H1 (cell line): ENCODE measurements around the gene NIPAL3. TPM values are rescaled to one million over a fixed set of nuclear protein-coding genes. Genes with fewer than 3 reads are reported as not detected.
A peak's percentile ranks its signal among the peaks of the same experiment; 100 is the strongest.

Experiments
- CTCF ChIA-PET: fragments of 300-600 bp; sonication (Branson Sonifier 250); formaldehyde crosslinking; loops from one replicate; lab custom pipeline; 2021; ENCODE audit not compliant: partially characterized antibody; lab: Charles Lee
- POLR2A ChIA-PET: fragments of 300-600 bp; sonication (Branson Sonifier 250); formaldehyde crosslinking; loops from one replicate; lab custom pipeline; 2021; ENCODE audit warnings: inconsistent platforms; ENCODE audit not compliant: partially characterized antibody; lab: Charles Lee
- DNase-seq, 2 experiments: peaks; one replicate each; pipeline versions ENCODE4 v3.0.0 to v3.0.0-alpha.2; 2010 to 2022; ENCODE audit warnings: low spot score in 2 of 2, low read depth in 1 of 2, mixed read lengths in 1 of 2
- FAIRE-seq: peaks from 2 replicates; lab custom pipeline; 2011; peaks lifted over from hg19 to GRCh38; lab: Jason Lieb, UNC
- H2AFZ ChIP-seq: 2 replicates; pipeline ENCODE4 v1.8.1; 2012; ENCODE audit warnings: low read length, inconsistent platforms
- H2AK5ac ChIP-seq: 2 replicates; pipeline ENCODE4 v1.6.1; 2013; ENCODE audit warnings: low read depth, low read length
- H2BK120ac ChIP-seq: replicated peaks from 2 replicates; pipeline ENCODE3; 2013; ENCODE audit warnings: low read depth, low read length, inconsistent platforms
- H2BK12ac ChIP-seq: 2 replicates; pipeline ENCODE4 v1.6.1; 2013; ENCODE audit warnings: low read depth, low read length
- H2BK15ac ChIP-seq: 2 replicates; pipeline ENCODE4 v1.6.1; 2013; ENCODE audit warnings: low read length
- H2BK20ac ChIP-seq: 2 replicates; pipeline ENCODE4 v1.6.1; 2013; ENCODE audit warnings: low read length
- H2BK5ac ChIP-seq: 2 replicates; pipeline ENCODE4 v1.6.1; 2013; ENCODE audit warnings: low read depth, low read length
- H3K14ac ChIP-seq: 2 replicates; pipeline ENCODE4 v1.6.1; 2013; ENCODE audit warnings: inconsistent platforms; ENCODE audit not compliant: insufficient read length
- H3K18ac ChIP-seq: 2 replicates; pipeline ENCODE4 v1.6.1; 2013; ENCODE audit warnings: low read length; ENCODE audit errors: extremely low read depth
- H3K23ac ChIP-seq: 2 replicates; pipeline ENCODE4 v1.6.1; 2013; ENCODE audit warnings: inconsistent platforms; ENCODE audit not compliant: insufficient read length
- H3K23me2 ChIP-seq: 2 replicates; pipeline ENCODE4 v1.6.1; 2013; ENCODE audit warnings: low read depth, low read length
- H3K27ac ChIP-seq: 2 replicates; pipeline ENCODE4 v1.6.1; 2011; ENCODE audit warnings: low read depth, low read length, inconsistent platforms
- H3K27me3 ChIP-seq, 4 experiments: replicated peaks in 1 of 4; 1 replicate in 1 of 4; 2 replicates in 3 of 4; pipeline versions ENCODE4 v1.6.1 to v1.8.1; 2011 to 2013; ENCODE audit warnings: low read length in 3 of 4, mild to moderate bottlenecking in 3 of 4, inconsistent platforms in 2 of 4, mixed read lengths in 2 of 4, moderate library complexity in 1 of 4; ENCODE audit not compliant: control insufficient read depth in 3 of 4, insufficient read depth in 3 of 4; ENCODE audit errors: extremely low read depth in 1 of 4
- H3K36me3 ChIP-seq, 4 experiments: 2 replicates each; pipeline versions ENCODE4 v1.6.1 to v1.8.1; 2011 to 2013; ENCODE audit warnings: mild to moderate bottlenecking in 4 of 4, low read length in 3 of 4, moderate library complexity in 2 of 4, control low read depth in 1 of 4, inconsistent platforms in 1 of 4; ENCODE audit not compliant: insufficient read depth in 4 of 4, control insufficient read depth in 2 of 4
- H3K4ac ChIP-seq: replicated peaks from 2 replicates; pipeline ENCODE3; 2013; ENCODE audit warnings: low read length, low read depth, mixed read lengths, inconsistent platforms; ENCODE audit not compliant: insufficient read length
- H3K4me1 ChIP-seq, 4 experiments: replicated peaks in 1 of 4; 1 replicate in 1 of 4; 2 replicates in 3 of 4; pipeline versions ENCODE4 v1.6.1 to v1.8.1; 2011 to 2013; ENCODE audit warnings: low read length in 3 of 4, inconsistent platforms in 2 of 4, mixed read lengths in 1 of 4; ENCODE audit not compliant: insufficient read depth in 4 of 4, control insufficient read depth in 3 of 4
- H3K4me2 ChIP-seq, 2 experiments: 2 replicates each; pipeline versions ENCODE4 v1.6.1 to v1.8.1; 2011 to 2013; ENCODE audit warnings: low read depth in 2 of 2, low read length in 2 of 2, control low read depth in 1 of 2, inconsistent platforms in 1 of 2, mild to moderate bottlenecking in 1 of 2; ENCODE audit not compliant: insufficient read depth in 1 of 2
- H3K4me3 ChIP-seq, 4 experiments: fragments of 200-600, 300-600 bp in 1 of 4; sonication (generic), shearing (Covaris generic), sonication (Bioruptor Twin) in 1 of 4; 2 replicates each; pipeline versions ENCODE4 v1.5.1 to v1.8.1; 2011 to 2016; ENCODE audit warnings: low read length in 4 of 4, low read depth in 3 of 4, control low read depth in 2 of 4, inconsistent platforms in 2 of 4, mild to moderate bottlenecking in 2 of 4, mixed read lengths in 1 of 4, moderate library complexity in 1 of 4; ENCODE audit not compliant: insufficient read depth in 2 of 4; ENCODE audit errors: extremely low read depth in 1 of 4
- H3K56ac ChIP-seq: replicated peaks from 2 replicates; pipeline ENCODE3; 2013; ENCODE audit warnings: low read depth, mild to moderate bottlenecking, mixed read lengths, low read length, inconsistent platforms; ENCODE audit not compliant: insufficient read length
- H3K79me1 ChIP-seq: 2 replicates; pipeline ENCODE4 v1.6.1; 2013; ENCODE audit warnings: low read depth, low read length, control low read depth
- H3K79me2 ChIP-seq, 2 experiments: 2 replicates each; pipeline versions ENCODE4 v1.6.1 to v1.8.1; 2012 to 2013; ENCODE audit warnings: low read length in 2 of 2, mild to moderate bottlenecking in 2 of 2, inconsistent platforms in 1 of 2; ENCODE audit not compliant: insufficient read depth in 2 of 2, control insufficient read depth in 1 of 2
- H3K9ac ChIP-seq, 4 experiments: replicated peaks in 1 of 4; 1 replicate in 1 of 4; 2 replicates in 3 of 4; pipeline versions ENCODE4 v1.6.1 to v1.8.1; 2011 to 2013; ENCODE audit warnings: low read depth in 3 of 4, low read length in 3 of 4, control low read depth in 2 of 4, mild to moderate bottlenecking in 2 of 4, moderate library complexity in 2 of 4, inconsistent platforms in 1 of 4; ENCODE audit errors: extremely low read depth in 1 of 4
- H3K9me3 ChIP-seq, 2 experiments: 2 replicates each; pipeline versions ENCODE4 v1.6.1 to v1.8.1; 2012 to 2013; ENCODE audit warnings: mild to moderate bottlenecking in 2 of 2, moderate library complexity in 2 of 2, control low read depth in 1 of 2, inconsistent platforms in 1 of 2, low read depth in 1 of 2, low read length in 1 of 2, mixed read lengths in 1 of 2; ENCODE audit not compliant: insufficient read depth in 2 of 2
- H4K20me1 ChIP-seq, 2 experiments: replicated peaks in 1 of 2; 2 replicates each; pipeline versions ENCODE3 to v1.8.1; 2011 to 2013; ENCODE audit warnings: inconsistent platforms in 2 of 2, low read length in 2 of 2, mild to moderate bottlenecking in 1 of 2; ENCODE audit not compliant: insufficient read depth in 2 of 2, control insufficient read depth in 1 of 2
- H4K5ac ChIP-seq: 2 replicates; pipeline ENCODE4 v1.6.1; 2013; ENCODE audit warnings: low read length, low read depth, mixed read lengths, inconsistent platforms; ENCODE audit not compliant: insufficient read length
- H4K8ac ChIP-seq: 2 replicates; pipeline ENCODE4 v1.8.0; 2013; ENCODE audit warnings: mild to moderate bottlenecking, moderate library complexity, low read length, inconsistent platforms; ENCODE audit not compliant: insufficient read depth; ENCODE audit errors: extremely low read depth
- H4K91ac ChIP-seq: replicated peaks from 2 replicates; pipeline ENCODE3; 2013; ENCODE audit warnings: low read length, mixed read lengths, inconsistent platforms; ENCODE audit not compliant: insufficient read length
- RAD21 ChIP-seq, 2 experiments: IDR thresholded peaks in 1 of 2; conservative IDR thresholded peaks in 1 of 2; 2 replicates each; pipeline ENCODE4 v1.6.1; 2011; ENCODE audit warnings: low read depth in 2 of 2, low read length in 2 of 2, improper control_type of control experiment in 1 of 2, inconsistent platforms in 1 of 2, mild to moderate bottlenecking in 1 of 2, moderate library complexity in 1 of 2
- SAP30 ChIP-seq: fragments of 300-600 bp; sonication (generic); IDR thresholded peaks from 2 replicates; pipeline ENCODE4 v1.7.1; 2012; ENCODE audit warnings: low read length, moderate library complexity, mild to moderate bottlenecking, inconsistent platforms; ENCODE audit not compliant: insufficient read depth, insufficient replicate concordance
- WGBS, 2 experiments: shearing (Covaris generic) in 1 of 2; methylation state at CpG; one replicate each; pipeline versions ENCODE4 v1.1.6 to v1.1.7; 2013 to 2015; ENCODE audit warnings: low lambda C conversion rate in 2 of 2, mixed read lengths in 2 of 2, inconsistent platforms in 1 of 2, low coverage in 1 of 2, missing lambda C conversion rate in 1 of 2; ENCODE audit not compliant: insufficient replicate concordance in 2 of 2, insufficient coverage in 1 of 2, insufficient read length in 1 of 2; ENCODE audit errors: extremely low coverage in 1 of 2, missing lambda C conversion rate in 1 of 2; 5-methylcytosine and 5-hydroxymethylcytosine counted together
- polyA plus RNA-seq, 7 experiments: library from polyadenylated mRNA; depleted of rRNA in 3 of 7; stranded (reverse) in 5 of 7; unstranded in 2 of 7; fragments of >200 nt in 5 of 7; fragments of 200-250 nt in 2 of 7; gene quantifications; 1 replicate in 5 of 7; 2 replicates in 1 of 7; 4 replicates in 1 of 7; pipeline versions ENCODE4 v1.2.1 to v1.2.3, GENCODE V29; 2011 to 2013; ENCODE audit warnings: missing spikeins in 2 of 7, mixed read lengths in 2 of 7
- total RNA-seq: library from RNA; stranded (reverse); fragmentation: NEBNext Ultra II Directional; extraction: Animal tissue kit (Norgen Biotek cat#: 25700); gene quantifications from 2 replicates; pipeline ENCODE4 v1.2.1, GENCODE V29; 2021

Gene NIPAL3
- total and polyA plus RNA-seq, 2 of the 8 experiments (the other 6 are each of a cell fraction or from before 2014, with no cell fraction given), result 8.8 to 11.0 TPM

DNA sequence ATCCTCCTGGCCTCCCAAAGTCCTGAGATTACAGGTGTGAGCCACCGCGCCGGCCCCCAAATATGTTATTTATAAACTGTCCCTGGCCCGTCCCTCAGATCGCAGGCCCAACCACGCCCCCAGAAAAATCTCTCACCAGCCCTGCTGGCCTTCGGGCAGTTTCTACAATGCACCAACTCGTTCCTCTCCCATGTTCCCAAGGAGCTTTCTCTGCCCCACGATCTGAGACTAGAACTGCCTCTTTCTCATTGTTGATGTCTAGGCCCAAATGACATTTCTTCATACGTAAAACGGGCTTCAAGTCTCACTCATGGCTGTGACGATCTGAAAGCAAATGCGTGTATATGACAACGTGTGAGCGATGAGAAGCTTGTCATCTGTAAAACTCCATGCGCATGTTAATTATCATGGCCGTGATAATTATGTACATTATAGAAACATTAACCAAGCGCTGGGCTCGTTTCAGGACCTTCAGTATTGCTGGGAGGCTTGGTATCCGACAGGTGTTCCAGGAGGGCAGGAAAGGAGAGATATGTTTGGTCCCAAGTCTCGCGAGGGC is 748 bp upstream of the NIPAL3 start:
- Histone ChIP-seq H3K23ac (no peak overlapping the region), H2BK12ac (no peak overlapping the region), H2AFZ (peak overlapping the region; percentile 83), H2BK20ac (no peak overlapping the region), H3K36me3 (no peaks in the 10 kb centered on the region), H3K18ac (0 out of 2 replicates have a peak overlapping the region, but pooled peaks have one; percentile 5), H3K27ac (no peak overlapping the region), H2AK5ac (no peak overlapping the region), H3K14ac (no peak overlapping the region), H4K91ac (no peak overlapping the region), H2BK120ac (no peak overlapping the region), H4K5ac (no peak overlapping the region), H3K56ac (no peak overlapping the region), H3K4me1 (peaks cover 0 to 6% (median under 1%) of the 10 kb centered on the region in 4 experiments; a peak in 3 of 7 replicates), H3K4me2 (peak overlapping the region; percentile 56 to 97), H4K20me1 (no peaks in the 10 kb centered on the region), H3K27me3 (no peaks in the 10 kb centered on the region), H2BK5ac (no peak overlapping the region), H3K23me2 (peaks cover 11% of the 10 kb centered on the region), H3K79me1 (no peaks in the 10 kb centered on the region), H4K8ac (no peak overlapping the region), H3K79me2 (0 out of 4 replicates have a peak, but pooled peaks cover 0 to 3% of the 10 kb centered on the region in 2 experiments), H3K9ac (peak overlapping the region in 1 of 4 experiments; percentile 9; a peak in 1 of 7 replicates), H3K9me3 (no peaks in the 10 kb centered on the region), H3K4ac (no peak overlapping the region), H2BK15ac (no peak overlapping the region), H3K4me3 (peak overlapping the region in 3 of 4 experiments; percentile 18 to 73 (median 33); a peak in 4 of 8 replicates)
- DNase-seq (no peak), FAIRE-seq (no peak)
- CTCF ChIA-PET, result interaction anchor here (0.5 to 3.0 kb wide), 45 partner anchors 9 to 1168 kb away, joined by 3 to 15 read pairs (median 4); no protein-coding TSS in a partner anchor
- TF ChIP-seq SAP30, result peak; percentile 11
- TF ChIP-seq RAD21 (IDR thresholded peaks at IDR 0.05 in 1 of 2, conservative IDR thresholded peaks at IDR 0.05 in 1 of 2; ENCODE audit: low read depth in 2 of 2, low read length in 2 of 2), result no peak
- WGBS, 2 experiments, result 67% methylated on average over 22 of the region's 22 CpGs; no CpG with 5 or more reads in 1 of the 2 experiments
- POLR2A ChIA-PET, result interaction anchor here (0.7 to 2.3 kb wide), 3 partner anchors 11 to 87 kb away, joined by 3 to 7 read pairs (median 5); partner anchors contain the start of gene RCAN3
